Measurements from ENCODE around the gene GPRIN1.

DNA sequence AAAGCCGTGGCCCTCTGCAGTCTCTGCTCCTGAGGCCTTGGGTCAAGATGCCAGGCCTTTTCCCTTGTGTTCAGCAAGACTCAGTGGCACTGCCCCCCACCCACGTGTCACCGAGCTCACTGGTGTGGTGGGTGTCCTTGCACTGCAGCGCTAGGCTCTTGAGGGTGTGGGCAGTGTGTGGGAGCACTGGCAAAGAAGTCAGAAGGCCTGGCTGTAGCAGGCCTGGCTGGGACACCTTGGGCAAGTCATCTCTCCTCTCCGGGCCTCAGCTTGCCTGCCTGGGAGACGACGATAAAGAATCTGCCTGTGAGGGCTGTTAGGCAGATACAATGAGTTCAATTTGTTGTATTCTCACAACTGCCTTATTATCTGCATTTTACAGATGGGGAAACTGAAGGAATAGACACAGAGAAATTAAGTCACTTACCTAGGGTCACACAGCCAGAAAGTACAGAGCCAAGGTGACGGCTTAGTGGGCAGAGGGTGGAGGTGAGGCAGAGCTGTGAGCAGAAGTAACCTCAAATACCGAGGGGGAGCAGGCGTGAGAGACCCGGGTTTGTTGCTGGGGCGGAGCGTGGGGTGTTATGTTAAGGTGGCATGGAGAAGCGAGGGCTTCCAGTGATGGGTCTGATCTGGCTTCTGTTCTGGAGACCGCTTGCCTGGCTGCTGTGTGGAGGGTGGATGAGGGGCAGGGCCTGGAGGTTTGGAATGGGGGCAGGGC, 38.7 kb upstream of the GPRIN1 start:
- TF ChIP-seq POLR2A (IDR thresholded peaks at IDR 0.05; ENCODE audit: low read depth, low read length) (no peak), POLR2AphosphoS5 (IDR thresholded peaks at IDR 0.05; ENCODE audit: low read depth, low read length) (no peak), SPI1 (IDR thresholded peaks at IDR 0.05; ENCODE audit: low read depth, low read length) (no peak), TAF1 (IDR thresholded peaks at IDR 0.05; ENCODE audit: low read depth, low read length) (no peak)
